Uterus (tissue), 2 donors: Measurements from ENCODE around the gene BEND6.

Experiments used
- CTCF ChIP-seq, 4 experiments: fragments of 200-600 bp in 2 of 4; fragments of 450-650 bp in 2 of 4; sonication (generic) in 2 of 4; IDR thresholded peaks; one replicate each; pipeline ENCODE4 v1.5.1; 2016 to 2019; ENCODE audit warnings: antibody characterized with exemption in 4 of 4, mild to moderate bottlenecking in 2 of 4, moderate library complexity in 1 of 4
- POLR2A ChIP-seq, 2 donors: fragments of 450-650 bp; IDR thresholded peaks; one replicate each; pipeline ENCODE4 v1.6.1; 2016; ENCODE audit warnings: antibody characterized with exemption in 2 of 2, mild to moderate bottlenecking in 1 of 2, moderate library complexity in 1 of 2

GRCh38 chr6:56958481-56958880 is 3.6 kb downstream of the BEND6 start:
- TF ChIP-seq CTCF (IDR thresholded peaks at IDR 0.05) (no peak), POLR2A (IDR thresholded peaks at IDR 0.05) (no peak)
